Stimulated activated CD8-positive, alpha-beta memory T cell treated with anti-CD3 and anti-CD28 coated beads, Interleukin-7, amount 100 ng/mL, for 24 hours (primary cell): ENCODE results near the gene DDX59.

Experiments used
- DNase-seq: peaks from one replicate; pipeline ENCODE4 v3.0.0-alpha.2; 2020; ENCODE audit warnings: low read depth

Gene DDX59

GRCh38 chr1:200669314-200670241, at the start of gene DDX59:
DDX59 (minus strand) TSS chr1:200669907; CDS start chr1:200666740, 3,167 bp downstream.
- DNase-seq, result peak; percentile 80

- DNase-seq, result no peak
Observed at GRCh38 chr1:200714504-200715187, 44.9 kb upstream of the DDX59 start.

GRCh38 chr1:200710166-200710565, 40.5 kb upstream of the DDX59 start:
- DNase-seq, result no peak

GRCh38 chr1:200708769-200709168, 39.1 kb upstream of the DDX59 start:
- DNase-seq, result no peak

- no peak for DNase-seq
Observed at GRCh38 chr1:200708161-200708560, 38.5 kb upstream of the DDX59 start.

GRCh38 chr1:200707116-200707515, 37.4 kb upstream of the DDX59 start:
- no peak for DNase-seq

- DNase-seq, result no peak
Observed at GRCh38 chr1:200706111-200706814, 36.6 kb upstream of the DDX59 start.

- DNase-seq, result no peak
Observed at GRCh38 chr1:200704986-200705500, 35.3 kb upstream of the DDX59 start.

- no peak for DNase-seq
Observed at GRCh38 chr1:200699871-200700270, 30.2 kb upstream of the DDX59 start.

- DNase-seq, result no peak
Observed at GRCh38 chr1:200694738-200695137, 25.0 kb upstream of the DDX59 start.

- DNase-seq, result no peak
Observed at GRCh38 chr1:200693327-200693726, 23.6 kb upstream of the DDX59 start.

- DNase-seq, result no peak
Observed at GRCh38 chr1:200692316-200692715, 22.6 kb upstream of the DDX59 start.

GRCh38 chr1:200686620-200687019, 16.9 kb upstream of the DDX59 start:
- no peak for DNase-seq

GRCh38 chr1:200684015-200684414, 14.3 kb upstream of the DDX59 start:
- no peak for DNase-seq

GRCh38 chr1:200683298-200683697, 13.6 kb upstream of the DDX59 start:
- no peak for DNase-seq

- DNase-seq, result no peak
Observed at GRCh38 chr1:200681231-200681630, 11.5 kb upstream of the DDX59 start.

GRCh38 chr1:200676829-200677228, 7.1 kb upstream of the DDX59 start:
- DNase-seq, result no peak

- no peak for DNase-seq
Observed at GRCh38 chr1:200675588-200675852, 5.8 kb upstream of the DDX59 start.

- no peak for DNase-seq
Observed at GRCh38 chr1:200674838-200675587, 5.3 kb upstream of the DDX59 start.

GRCh38 chr1:200673952-200674823, 4.5 kb upstream of the DDX59 start:
- no peak for DNase-seq

GRCh38 chr1:200671235-200671786, 1.6 kb upstream of the DDX59 start:
- DNase-seq, result no peak
